SJCRH30 (cell line): ENCODE measurements around the gene OR2T35. TPM values are rescaled to one million over a fixed set of nuclear protein-coding genes. Genes with fewer than 3 reads are reported as not detected.

ENCODE experiments used
- DNase-seq, 2 experiments: peaks; one replicate each; pipeline ENCODE4 v3.0.0-alpha.2; 2015 to 2020
- H3K27ac ChIP-seq: fragments of 250-450 bp; sonication (Bioruptor Pico); 2 replicates; pipeline ENCODE4 v1.5.1; 2020; ENCODE audit warnings: mild to moderate bottlenecking, moderate library complexity
- H3K27me3 ChIP-seq: fragments of 250-450 bp; sonication (Bioruptor Pico); 2 replicates; pipeline ENCODE4 v1.5.1; 2020; ENCODE audit warnings: mild to moderate bottlenecking, moderate library complexity
- H3K36me3 ChIP-seq: fragments of 250-450 bp; sonication (Bioruptor Pico); 2 replicates; pipeline ENCODE4 v1.5.1; 2020; ENCODE audit warnings: mild to moderate bottlenecking, moderate library complexity
- H3K4me1 ChIP-seq: fragments of 250-450 bp; sonication (Bioruptor Pico); 2 replicates; pipeline ENCODE4 v1.5.1; 2020; ENCODE audit warnings: mild to moderate bottlenecking, moderate library complexity
- H3K4me3 ChIP-seq: fragments of 250-450 bp; sonication (Bioruptor Pico); 2 replicates; pipeline ENCODE4 v1.5.1; 2020; ENCODE audit warnings: mild to moderate bottlenecking, moderate library complexity
- H3K9me3 ChIP-seq: fragments of 250-450 bp; sonication (Bioruptor Pico); replicated peaks from 2 replicates; pipeline ENCODE4 v1.5.1; 2020; ENCODE audit warnings: mild to moderate bottlenecking, moderate library complexity
- total RNA-seq: library from RNA; depleted of rRNA; stranded (reverse); fragments of >200 nt; shearing (Covaris generic); gene quantifications from 2 replicates; pipeline ENCODE4 v1.2.3, GENCODE V29; 2014; rRNA removed

The OR2T35 gene
- total RNA-seq, 1 experiment from 2014 or later: not detected

DNA sequence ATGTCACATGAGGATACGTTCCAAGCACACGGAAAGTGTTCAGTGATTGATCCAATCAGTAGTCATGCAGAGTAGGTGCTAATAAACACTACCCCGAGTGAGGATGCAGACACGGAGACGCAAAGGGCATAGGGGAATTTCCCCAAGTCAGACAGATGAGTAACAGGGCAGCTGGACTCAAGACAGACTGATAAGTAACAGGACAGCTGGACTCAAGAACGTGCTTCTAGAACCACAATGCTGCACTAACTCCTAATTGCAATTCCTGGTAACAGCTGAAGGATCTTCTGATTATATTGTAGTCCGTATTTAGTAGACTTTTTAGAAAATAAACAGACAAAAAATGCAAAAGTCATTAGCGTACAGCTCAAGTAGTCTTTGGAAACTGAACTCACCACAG, 45.7 kb downstream of the OR2T35 start:
- Histone ChIP-seq H3K36me3 (no peaks in the 10 kb centered on the region), H3K9me3 (no peaks in the 10 kb centered on the region), H3K4me1 (peaks cover 12% of the 10 kb centered on the region), H3K27me3 (no peaks in the 10 kb centered on the region), H3K4me3 (no peak overlapping the region), H3K27ac (peak overlapping the region; percentile 36; the same call in 1 of the 2 replicates)
- peak in 1 of 2 experiments; percentile 38 for DNase-seq

DNA sequence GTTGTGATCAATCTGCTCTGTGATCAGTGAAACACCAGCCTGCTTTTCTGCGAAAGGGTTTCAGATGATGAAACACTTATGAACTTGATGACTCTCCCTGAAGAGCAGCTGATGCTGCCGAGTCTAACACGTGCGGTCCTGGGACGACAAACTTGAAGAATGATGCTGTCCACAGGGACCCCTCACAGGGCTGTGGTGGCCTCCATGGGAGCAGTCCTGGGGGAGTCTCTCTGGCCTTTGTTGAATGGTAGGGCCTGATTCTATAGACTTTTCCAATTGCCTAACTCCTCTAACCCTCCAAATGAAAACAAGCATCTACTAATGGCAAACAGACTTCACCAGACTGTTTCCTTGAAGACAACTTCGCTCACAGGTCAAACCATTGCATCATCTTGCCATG, 47.5 kb downstream of the OR2T35 start, which contains the start of gene OR2T10:
Gene OR2T10, minus strand, starts transcription at position 112 of the 400 bp plus-strand sequence. CDS start 3,932 bp downstream, outside the sequence.
- Histone ChIP-seq H3K4me1 (peaks cover 12% of the 10 kb centered on the region), H3K27me3 (no peaks in the 10 kb centered on the region), H3K9me3 (no peaks in the 10 kb centered on the region), H3K4me3 (no peak within 1 kb of the TSS), H3K36me3 (no peaks in the 10 kb centered on the region), H3K27ac (no peak within 1 kb of the TSS)
- no peak for DNase-seq

DNA sequence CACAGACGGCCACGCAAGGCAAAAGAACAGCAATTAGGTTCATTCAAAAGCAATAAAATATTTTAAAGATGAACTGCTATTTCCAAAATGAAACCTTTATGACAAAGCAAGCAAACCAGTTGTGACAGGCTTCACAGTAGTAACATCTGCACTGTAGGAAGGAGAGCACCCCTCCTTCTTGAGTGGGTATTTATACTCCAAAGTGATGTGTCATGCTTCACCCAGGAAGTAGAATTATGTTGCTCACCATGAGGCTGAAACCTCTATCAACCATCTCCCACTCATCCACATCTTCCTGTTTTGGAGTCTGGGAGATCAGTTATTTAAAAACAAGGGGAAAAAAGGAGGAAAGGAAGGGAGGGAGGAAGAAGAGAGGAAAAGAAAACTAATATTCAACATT, 48.5 kb downstream of the OR2T35 start:
- Histone ChIP-seq H3K27me3 (no peaks in the 10 kb centered on the region), H3K27ac (no peak overlapping the region), H3K4me3 (no peak overlapping the region), H3K36me3 (no peaks in the 10 kb centered on the region), H3K9me3 (no peaks in the 10 kb centered on the region), H3K4me1 (peaks cover 12% of the 10 kb centered on the region)
- DNase-seq: no peak

- no peak overlapping the region for H3K4me3 ChIP-seq
- no peaks in the 10 kb centered on the region for H3K36me3 ChIP-seq
- no peak for DNase-seq
- H3K27ac ChIP-seq: no peak overlapping the region
- no peaks in the 10 kb centered on the region for H3K4me1 ChIP-seq
- H3K27me3 ChIP-seq: no peaks in the 10 kb centered on the region
- no peaks in the 10 kb centered on the region for H3K9me3 ChIP-seq
These were observed 51.9 kb downstream of the OR2T35 start for GRCh38 chr1:248593226-248593625.

GRCh38 chr1:248592655-248593054, 52.4 kb downstream of the OR2T35 start:
- H3K4me3 ChIP-seq: no peak overlapping the region
- no peaks in the 10 kb centered on the region for H3K4me1 ChIP-seq
- no peaks in the 10 kb centered on the region for H3K36me3 ChIP-seq
- H3K9me3 ChIP-seq: no peaks in the 10 kb centered on the region
- DNase-seq: no peak
- H3K27me3 ChIP-seq: no peaks in the 10 kb centered on the region
- no peak overlapping the region for H3K27ac ChIP-seq

GRCh38 chr1:248590055-248590454, 55.0 kb downstream of the OR2T35 start:
- H3K4me3 ChIP-seq: no peak overlapping the region
- H3K9me3 ChIP-seq: no peaks in the 10 kb centered on the region
- DNase-seq: no peak
- H3K27me3 ChIP-seq: no peaks in the 10 kb centered on the region
- no peaks in the 10 kb centered on the region for H3K4me1 ChIP-seq
- H3K36me3 ChIP-seq: no peaks in the 10 kb centered on the region
- H3K27ac ChIP-seq: no peak overlapping the region

- Histone ChIP-seq H3K4me3 (no peak overlapping the region), H3K36me3 (no peaks in the 10 kb centered on the region), H3K4me1 (no peaks in the 10 kb centered on the region), H3K27me3 (no peaks in the 10 kb centered on the region), H3K9me3 (no peaks in the 10 kb centered on the region), H3K27ac (no peak overlapping the region)
- no peak for DNase-seq
These were observed 55.7 kb downstream of the OR2T35 start for GRCh38 chr1:248589334-248589733.

Other genes starting within 250 kb of the OR2T35 start
- gene OR2T1, start 242.2 kb downstream of the OR2T35 start, total RNA-seq: not detected in 2 replicates
- not detected in 2 replicates for gene OR2T2, start 199.6 kb downstream of the OR2T35 start, total RNA-seq
- not detected in 2 replicates for gene OR2T3, start 171.9 kb downstream of the OR2T35 start, total RNA-seq
- not detected in 2 replicates for gene OR2T5, start 156.7 kb downstream of the OR2T35 start, total RNA-seq
- not detected in 2 replicates for gene OR2G6, start 137.2 kb downstream of the OR2T35 start, total RNA-seq
- not detected in 2 replicates for gene OR2T29, start 82.5 kb downstream of the OR2T35 start, total RNA-seq
- not detected in 2 replicates for gene OR2T34, start 70.5 kb downstream of the OR2T35 start, total RNA-seq
- not detected in 2 replicates for gene OR2T10, start 47.6 kb downstream of the OR2T35 start, total RNA-seq
- gene OR2T11, start 10.2 kb downstream of the OR2T35 start, total RNA-seq: not detected in 2 replicates
- gene OR2T27, start 10.2 kb upstream of the OR2T35 start, total RNA-seq: not detected in 2 replicates
- not detected in 2 replicates for gene OR14I1, start 57.5 kb upstream of the OR2T35 start, total RNA-seq
- 0.91 and 1.6 TPM in 2 replicates for gene LYPD8, start 110.5 kb upstream of the OR2T35 start, total RNA-seq
- 14.2 and 15.8 TPM in 2 replicates for gene SH3BP5L, start 180.6 kb upstream of the OR2T35 start, total RNA-seq
- gene ZNF672, start 192.9 kb upstream of the OR2T35 start, total RNA-seq: 15.9 and 17.0 TPM in 2 replicates
- 17.2 and 26.4 TPM in 2 replicates for gene ZNF692, start 213.8 kb upstream of the OR2T35 start, total RNA-seq